GM18909 (cell line): ENCODE measurements around the gene CIT.

Source experiments
- ATAC-seq: cut with Tn5 transposase; IDR thresholded peaks from one replicate; pipeline ENCODE4 v1.9.1; 2021; ENCODE audit warnings: mild to moderate bottlenecking; ENCODE audit not compliant: unreplicated experiment, poor library complexity

Gene CIT

GRCh38 chr12:119749666-119750065 lies 127.5 kb downstream of the CIT start:
- no peak for ATAC-seq

GRCh38 chr12:119748497-119748896 lies 128.6 kb downstream of the CIT start:
- ATAC-seq, result no peak

GRCh38 chr12:119746169-119746568 lies 131.0 kb downstream of the CIT start:
- ATAC-seq, result no peak

- ATAC-seq, result no peak
Measured at GRCh38 chr12:119744900-119745606, 132.1 kb downstream of the CIT start.

GRCh38 chr12:119742700-119743099 lies 134.4 kb downstream of the CIT start:
- ATAC-seq, result no peak

GRCh38 chr12:119740830-119741229 lies 136.3 kb downstream of the CIT start:
- no peak for ATAC-seq

GRCh38 chr12:119735079-119735478 lies 142.0 kb downstream of the CIT start:
- ATAC-seq, result no peak

- no peak for ATAC-seq
Measured at GRCh38 chr12:119730381-119730780, 146.7 kb downstream of the CIT start.

- ATAC-seq, result no peak
Measured at GRCh38 chr12:119729871-119730270, 147.2 kb downstream of the CIT start.

- ATAC-seq, result no peak
Measured at GRCh38 chr12:119728444-119728745, 148.7 kb downstream of the CIT start.

GRCh38 chr12:119727600-119728443 lies 149.3 kb downstream of the CIT start:
- ATAC-seq, result no peak

- ATAC-seq, result no peak
Measured at GRCh38 chr12:119725523-119725922, 151.6 kb downstream of the CIT start.

- ATAC-seq, result no peak
Measured at GRCh38 chr12:119721306-119721705, 155.8 kb downstream of the CIT start.

- ATAC-seq, result no peak
Measured at GRCh38 chr12:119720349-119720748, 156.8 kb downstream of the CIT start.

- no peak for ATAC-seq
Measured at GRCh38 chr12:119718141-119718540, 159.0 kb downstream of the CIT start.

- ATAC-seq, result no peak
Measured at GRCh38 chr12:119715268-119715620, 161.9 kb downstream of the CIT start.

- no peak for ATAC-seq
Measured at GRCh38 chr12:119714614-119715267, 162.4 kb downstream of the CIT start.

GRCh38 chr12:119713551-119714031 lies 163.5 kb downstream of the CIT start:
- ATAC-seq, result no peak

- ATAC-seq, result no peak
Measured at GRCh38 chr12:119712721-119713120, 164.4 kb downstream of the CIT start.

GRCh38 chr12:119711693-119712092 lies 165.4 kb downstream of the CIT start:
- no peak for ATAC-seq

GRCh38 chr12:119710965-119711551 lies 166.1 kb downstream of the CIT start:
- ATAC-seq, result no peak
